GM21737 (cell line): ENCODE data around the gene CENPO.
"Not testable (repeated sequence)": the region's sequence is repeated elsewhere in the genome, so short reads cannot be mapped to it uniquely, and the experiment has no call there.

Experiments used
- ATAC-seq: cut with Tn5 transposase; IDR thresholded peaks from one replicate; pipeline ENCODE4 v1.9.1; 2021; ENCODE audit warnings: mild to moderate bottlenecking, moderate library complexity; ENCODE audit not compliant: unreplicated experiment

CENPO gene

GRCh38 chr2:24822049-24822706, 29.0 kb downstream of the CENPO start:
- no peak for ATAC-seq

DNA sequence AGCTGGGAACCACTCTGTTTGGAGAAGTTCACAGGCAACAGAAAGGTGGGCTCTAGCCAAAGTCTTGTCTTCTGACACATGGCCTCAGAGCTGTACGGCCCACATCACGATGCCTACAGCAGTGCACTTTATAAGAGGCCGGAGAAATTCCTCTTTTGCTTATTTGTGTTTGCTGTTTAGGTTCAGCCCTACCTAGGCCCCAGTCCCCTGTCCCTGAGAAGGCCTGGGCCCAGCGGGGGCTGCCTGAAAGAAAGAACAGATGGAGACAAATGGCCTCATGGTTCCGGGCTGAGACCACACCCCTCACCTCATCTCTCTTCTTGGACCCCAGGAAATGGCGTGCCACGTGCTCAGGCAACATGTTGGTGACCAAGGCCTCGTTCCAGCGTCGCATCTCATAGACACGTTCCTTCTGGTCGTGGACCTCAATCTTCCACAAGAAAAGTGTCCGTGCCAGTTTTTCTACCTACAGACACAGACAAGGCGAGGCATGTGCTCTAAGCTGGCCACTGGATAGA, 30.9 kb downstream of the CENPO start:
- no peak for ATAC-seq

GRCh38 chr2:24824966-24825882, 32.0 kb downstream of the CENPO start:
- ATAC-seq = no peak

GRCh38 chr2:24825883-24826772, 32.9 kb downstream of the CENPO start:
- no peak for ATAC-seq

DNA sequence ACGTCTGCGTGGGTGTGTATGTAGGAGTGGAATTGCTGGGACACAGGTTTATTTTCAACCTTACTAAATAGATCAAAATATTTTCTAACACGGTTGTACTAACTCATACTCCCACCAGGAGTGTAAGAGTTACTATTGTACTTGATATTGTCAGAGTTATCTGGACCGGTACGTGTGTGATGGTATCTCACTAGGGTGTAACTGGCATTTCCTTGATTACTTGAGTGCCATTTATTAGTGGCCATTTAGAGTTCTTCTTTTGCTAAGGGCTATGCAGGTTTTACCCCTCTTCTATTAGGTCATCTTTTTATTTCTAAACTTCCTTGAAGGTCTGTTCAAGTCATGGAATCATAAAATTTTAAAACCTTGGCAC, 33.5 kb downstream of the CENPO start:
- ATAC-seq = no peak

GRCh38 chr2:24827321-24828237, 34.4 kb downstream of the CENPO start:
- no peak for ATAC-seq

- no peak for ATAC-seq
These were observed 35.2 kb downstream of the CENPO start for GRCh38 chr2:24828238-24828996.

DNA sequence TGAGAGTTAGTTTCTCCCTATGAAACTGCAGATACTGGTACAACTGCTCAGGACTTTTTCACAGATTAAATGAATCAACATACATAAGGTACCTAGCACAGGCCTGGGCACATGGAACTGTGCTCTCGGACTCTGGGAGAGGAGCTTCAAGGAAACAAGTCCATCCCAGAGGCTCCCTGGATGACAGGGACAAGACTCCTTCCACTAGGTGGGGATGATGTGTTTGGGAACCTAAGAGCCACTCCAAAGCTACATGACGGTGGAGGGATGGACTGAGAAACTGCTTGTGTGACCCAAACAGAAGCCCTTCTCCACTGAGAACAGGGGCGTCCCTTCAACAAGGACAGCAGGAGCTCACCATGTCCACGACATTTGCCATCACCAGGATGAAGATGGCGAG, 37.1 kb downstream of the CENPO start:
- ATAC-seq = no peak

GRCh38 chr2:24830786-24831185, 37.6 kb downstream of the CENPO start:
- no peak for ATAC-seq

- no peak for ATAC-seq
These were observed 38.2 kb downstream of the CENPO start for GRCh38 chr2:24831221-24832072.

- no peak for ATAC-seq
These were observed 38.8 kb downstream of the CENPO start for GRCh38 chr2:24832073-24832461.

DNA sequence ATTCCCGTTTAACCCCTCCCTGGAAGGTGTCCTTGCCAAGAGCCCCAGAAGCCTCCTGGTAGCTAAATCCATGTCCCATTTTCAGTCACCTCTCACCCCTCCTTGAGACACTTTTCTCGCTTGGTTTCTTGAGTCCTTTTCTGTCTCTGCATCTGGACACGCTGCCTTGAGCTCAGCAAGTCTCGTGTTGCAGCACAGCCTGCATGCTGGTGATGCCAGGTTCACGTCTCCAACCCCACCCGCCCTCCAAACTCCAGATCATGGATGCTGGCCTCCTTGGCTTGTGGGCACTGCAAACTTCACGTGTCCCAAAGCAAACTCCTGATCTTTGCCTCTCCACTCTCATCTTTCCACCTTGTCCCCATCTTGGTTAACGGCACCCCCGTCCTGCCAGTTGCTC, 39.3 kb downstream of the CENPO start:
- ATAC-seq = no peak

- ATAC-seq = no peak
These were observed 39.9 kb downstream of the CENPO start for GRCh38 chr2:24832931-24833701.

DNA sequence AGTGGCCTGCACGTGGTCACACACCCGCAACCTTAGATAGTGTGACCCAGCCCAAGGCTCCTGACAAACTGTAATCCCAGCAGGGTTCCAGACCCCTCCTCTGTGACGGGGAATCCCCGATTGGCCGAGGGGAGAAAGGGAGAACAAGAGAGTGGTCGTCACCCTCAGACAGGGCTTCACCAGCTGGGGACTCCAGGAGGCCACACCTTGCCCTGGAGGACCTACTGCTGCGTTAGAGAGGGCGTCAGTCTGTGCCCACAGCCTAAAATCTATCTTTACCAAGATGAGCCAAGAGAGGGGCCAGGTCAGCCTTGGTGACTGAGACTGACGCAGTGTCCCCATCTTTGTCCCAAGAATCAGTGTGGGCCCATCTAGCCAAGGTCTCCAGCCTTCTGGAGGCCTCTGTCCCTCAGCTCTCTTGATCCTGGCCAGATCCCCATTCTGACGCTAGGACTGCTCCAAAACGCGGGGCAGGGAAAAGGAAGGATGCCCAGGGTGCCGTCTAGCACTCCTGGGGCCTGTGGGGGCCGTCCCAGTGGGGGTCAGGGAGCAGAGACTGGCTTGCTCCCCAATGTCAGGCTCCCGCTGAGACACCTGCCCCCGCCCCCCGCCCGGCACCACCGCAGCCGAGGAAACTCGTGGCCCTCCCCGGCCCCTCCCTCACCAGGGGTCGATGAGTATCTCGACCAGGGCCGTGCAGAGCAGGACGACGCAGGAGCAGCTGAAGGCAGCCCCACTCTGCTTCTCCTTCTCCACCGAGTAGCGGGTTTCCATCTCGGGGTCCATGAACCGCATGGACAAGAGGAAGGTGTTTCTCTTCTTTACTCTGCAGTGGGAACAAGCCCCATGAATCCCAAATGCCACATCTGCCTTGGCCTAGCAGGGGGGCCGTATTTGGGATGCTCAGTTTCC, 40.9 kb downstream of the CENPO start:
- no peak for ATAC-seq

DNA sequence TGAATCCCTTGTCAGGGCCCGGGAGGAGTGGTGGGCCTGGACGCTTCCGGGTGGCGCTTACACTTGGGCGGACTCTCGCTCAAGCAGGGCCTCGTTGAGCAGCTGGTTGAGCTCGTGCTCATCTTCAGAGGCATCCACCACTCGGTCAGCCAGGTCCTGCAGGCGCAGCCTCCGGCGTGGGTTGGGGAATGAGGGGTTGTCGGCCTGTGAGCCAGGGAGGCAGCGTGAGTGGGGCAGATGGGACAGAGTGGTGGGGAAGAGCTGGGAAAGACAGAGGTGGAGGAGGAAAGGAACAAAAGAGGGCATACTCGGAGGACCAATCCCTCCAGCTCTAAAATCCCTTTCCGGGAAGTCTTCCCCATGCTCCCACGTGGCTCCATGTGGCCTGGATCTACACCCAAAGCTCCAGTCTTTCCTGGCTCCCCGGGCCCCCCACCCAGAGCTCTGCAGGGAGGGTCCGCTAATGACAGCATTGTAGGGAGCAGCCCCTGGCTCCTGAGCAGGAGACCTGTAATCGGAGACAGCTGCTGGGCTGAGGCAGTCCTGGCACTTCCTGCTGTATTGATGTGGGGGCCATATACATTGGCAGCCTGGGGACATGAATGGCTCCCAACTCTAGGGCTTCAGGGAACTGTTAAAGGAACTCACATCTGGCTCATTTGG, 41.6 kb downstream of the CENPO start:
- no peak for ATAC-seq

- not testable (repeated sequence) for ATAC-seq
These were observed 42.2 kb downstream of the CENPO start for GRCh38 chr2:24835411-24835810.
